Middle frontal gyrus (tissue), 1 donor: ENCODE measurements around the gene NINL.

Experiments used
- DNase-seq: peaks from one replicate; pipeline ENCODE4 v3.0.0-alpha.2; 2015; ENCODE audit warnings: low spot score; ENCODE audit errors: extremely low spot score

NINL gene

DNA sequence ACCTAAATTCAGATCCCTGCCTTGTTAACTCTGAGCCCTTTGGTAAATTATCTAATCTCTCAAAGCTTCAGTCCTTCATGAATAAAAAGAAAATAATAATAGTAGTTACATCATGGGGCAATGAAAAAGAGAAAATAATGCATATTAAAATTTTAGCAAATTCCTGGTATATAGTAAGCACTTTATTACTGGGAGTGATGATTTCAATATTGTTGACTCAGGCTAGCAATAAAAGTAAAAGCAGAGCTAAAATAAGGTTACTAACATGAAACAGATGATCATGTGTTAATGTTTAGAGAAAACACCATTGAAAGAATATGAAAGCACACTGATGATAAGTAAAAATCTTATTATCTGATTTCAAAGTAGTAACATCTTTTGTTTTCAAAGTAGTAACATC lies 164.2 kb downstream of the NINL start:
- no peak for DNase-seq

DNA sequence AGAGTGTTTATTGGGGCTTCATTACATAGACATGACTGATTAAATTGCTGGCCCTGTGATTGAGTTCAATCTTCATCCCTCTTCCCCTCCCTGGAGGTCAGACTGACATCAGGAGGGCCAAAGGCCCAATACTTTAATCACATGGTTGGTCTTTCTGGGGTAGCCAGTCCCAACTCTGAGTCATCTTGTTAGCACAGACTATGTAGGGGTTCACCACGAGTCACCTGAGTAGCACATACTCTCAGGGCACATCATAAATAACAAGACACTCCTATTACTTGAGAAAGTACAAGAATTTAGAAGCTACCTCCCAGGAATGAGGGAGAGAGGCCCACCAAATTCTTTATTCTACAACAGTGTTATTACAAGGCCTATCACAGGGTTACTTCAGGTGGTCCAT lies 166.6 kb downstream of the NINL start:
- no peak for DNase-seq

DNA sequence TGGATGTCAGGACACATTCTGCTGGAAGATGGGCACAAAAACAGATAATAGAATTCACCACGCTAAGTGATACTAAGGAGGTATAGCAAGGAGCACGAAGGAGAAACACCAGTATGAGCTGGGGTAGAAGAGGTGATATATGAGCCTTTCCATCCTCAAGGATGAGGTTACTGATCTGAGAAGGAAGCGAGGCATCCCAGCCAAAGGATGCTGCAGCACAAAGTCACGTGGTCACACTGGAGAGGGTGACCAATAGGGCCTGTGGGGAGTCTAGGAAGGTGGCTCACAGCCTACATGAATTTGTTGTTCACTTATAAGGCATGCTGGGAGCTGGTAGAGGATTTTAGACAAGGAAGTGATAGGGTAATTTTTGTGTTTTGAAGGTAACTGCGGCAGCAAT lies 176.4 kb downstream of the NINL start:
- DNase-seq: no peak

DNA sequence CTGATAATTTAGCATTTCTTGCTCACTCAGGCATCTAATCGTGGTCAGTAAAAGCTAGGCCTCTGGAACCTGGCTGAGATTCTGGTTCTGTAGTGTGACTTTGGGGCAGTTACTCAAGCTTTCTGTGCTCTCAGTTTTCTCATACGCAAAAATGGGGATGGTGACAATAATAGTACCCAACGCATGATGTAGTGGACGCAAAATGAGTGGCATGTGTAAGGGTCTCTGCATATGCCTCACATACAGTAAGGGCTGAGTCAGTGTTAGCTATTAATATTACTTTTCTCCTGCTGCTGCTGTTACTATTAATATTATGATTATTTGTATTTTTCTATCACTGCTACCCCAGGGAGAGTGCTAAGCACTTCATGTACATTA lies 177.2 kb downstream of the NINL start:
- DNase-seq: no peak

DNA sequence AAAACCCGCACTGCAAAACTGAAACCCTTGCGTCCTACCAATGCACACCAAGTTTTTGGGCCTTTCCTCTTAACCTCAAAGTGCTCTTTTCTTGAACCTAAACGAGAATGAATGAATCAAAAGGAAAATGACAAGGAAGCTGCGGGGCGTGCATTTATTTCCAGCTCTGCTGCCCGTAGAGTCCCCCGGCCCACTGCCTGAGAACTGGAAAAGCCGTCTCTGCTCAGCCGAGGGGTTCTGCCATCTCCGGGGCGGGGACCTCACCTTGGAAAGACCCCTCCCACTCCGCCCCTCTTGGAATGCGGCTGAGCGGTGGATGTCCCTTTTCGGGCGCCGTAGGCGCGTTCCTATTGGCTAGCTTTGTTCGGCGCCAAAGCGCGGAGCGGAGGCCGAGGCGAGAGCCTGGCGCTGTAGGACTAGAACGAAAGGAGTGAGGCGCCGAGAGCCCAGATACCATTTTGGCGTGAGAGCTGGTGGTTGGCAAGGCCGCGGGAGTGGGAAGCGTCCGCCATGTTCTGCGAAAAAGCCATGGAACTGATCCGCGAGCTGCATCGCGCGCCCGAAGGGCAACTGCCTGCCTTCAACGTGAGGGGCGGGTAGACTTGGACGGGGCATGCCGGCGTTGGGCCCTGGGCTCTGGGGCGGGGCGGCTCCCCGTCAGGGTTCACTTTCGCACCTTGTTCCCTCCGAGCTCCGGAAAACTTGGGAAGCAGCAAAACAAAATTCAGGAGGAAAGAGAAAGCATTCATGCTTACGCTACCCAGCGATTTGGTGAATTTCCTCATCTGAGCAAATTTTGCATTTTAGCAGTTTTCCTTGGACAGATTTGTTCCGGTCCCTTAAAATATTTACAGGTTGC lies 177.8 kb downstream of the NINL start, which contains the start of gene GINS1:
TSS of gene GINS1 (plus strand) at position 363 of the 859 bp plus-strand sequence. CDS start at position 511, 148 bp downstream.
- DNase-seq: peak; percentile 78
